VCaP (cell line): ENCODE data around the gene SLC18B1.

ENCODE experiments used
- H3K27ac ChIP-seq: fragments of 450-650 bp; 2 replicates; pipeline ENCODE4 v1.5.1; 2017
- CTCF ChIP-seq: fragments of 450-650 bp; conservative IDR thresholded peaks from 2 replicates; pipeline ENCODE4 v1.5.1; 2017; ENCODE audit warnings: mild to moderate bottlenecking, moderate library complexity

The SLC18B1 gene

GRCh38 chr6:132751828-132752227 lies 46.6 kb downstream of the SLC18B1 start:
- no peak overlapping the region for H3K27ac ChIP-seq
- no peak for TF ChIP-seq CTCF

GRCh38 chr6:132751306-132751705 lies 47.1 kb downstream of the SLC18B1 start:
- peak overlapping the region; percentile 5; the same call in 1 of the 2 replicates for H3K27ac ChIP-seq
- TF ChIP-seq CTCF = no peak

- no peak for TF ChIP-seq CTCF
- H3K27ac ChIP-seq = peak overlapping the region; percentile 5; the same call in 1 of the 2 replicates
Measured at GRCh38 chr6:132750455-132751248, 47.8 kb downstream of the SLC18B1 start.

GRCh38 chr6:132749111-132749510 lies 49.3 kb downstream of the SLC18B1 start:
- no peak overlapping the region for H3K27ac ChIP-seq
- TF ChIP-seq CTCF = no peak

GRCh38 chr6:132748446-132748845 lies 50.0 kb downstream of the SLC18B1 start:
- H3K27ac ChIP-seq = no peak overlapping the region
- TF ChIP-seq CTCF = no peak

GRCh38 chr6:132746048-132746447 lies 52.4 kb downstream of the SLC18B1 start:
- no peak for TF ChIP-seq CTCF

GRCh38 chr6:132742495-132742894 lies 55.9 kb downstream of the SLC18B1 start:
- H3K27ac ChIP-seq = no peak overlapping the region
- no peak for TF ChIP-seq CTCF

More at GRCh38 chr6:132746048-132746447, 52.4 kb downstream of the SLC18B1 start:
- no peak overlapping the region for H3K27ac ChIP-seq
